Body of pancreas (tissue), 4 donors: ENCODE data around the gene PREX1. TPM values are rescaled to one million over a fixed set of nuclear protein-coding genes. Genes with fewer than 3 reads are reported as not detected.

ENCODE experiments used
- ATAC-seq: fragments of 150-250 bp; one replicate; pipeline ENCODE4 v1.9.1; 2016
- DNase-seq, 4 donors: peaks; one replicate each; pipeline ENCODE4 v3.0.0-alpha.2; 2019
- H3K27ac ChIP-seq, 4 donors: fragments of 200-600 bp; sonication (generic); 1 replicate in 3 of 4; 2 replicates in 1 of 4; pipeline versions ENCODE4 v1.5.1 to v1.6.1; 2016 to 2019; ENCODE audit warnings: mild to moderate bottlenecking in 1 of 4, mixed read lengths in 1 of 4, moderate library complexity in 1 of 4
- H3K27me3 ChIP-seq, 2 donors: fragments of 200-600 bp; sonication (generic); one replicate each; pipeline ENCODE4 v1.6.0; 2016; ENCODE audit warnings: mild to moderate bottlenecking in 1 of 2
- H3K36me3 ChIP-seq, 2 donors: fragments of 200-600 bp; sonication (generic); replicated peaks in 1 of 2; 2 replicates each; pipeline ENCODE4 v1.5.1; 2016; ENCODE audit warnings: low read depth in 2 of 2; ENCODE audit not compliant: insufficient read depth in 1 of 2
- H3K4me1 ChIP-seq: fragments of 200-600 bp; sonication (generic); one replicate; pipeline ENCODE4 v1.6.0; 2016
- H3K4me3 ChIP-seq, 2 donors: fragments of 200-600 bp; sonication (generic); 1 replicate in 1 of 2; 2 replicates in 1 of 2; pipeline ENCODE4 v1.5.1; 2016 to 2019
- H3K9me3 ChIP-seq, 3 donors: fragments of 200-600 bp; sonication (generic); 1 replicate in 2 of 3; 2 replicates in 1 of 3; pipeline ENCODE4 v1.5.1; 2016
- CTCF ChIP-seq, 7 experiments: fragments of 450-650 bp in 4 of 7; fragments of 200-600 bp in 3 of 7; sonication (generic) in 3 of 7; IDR thresholded peaks; one replicate each; pipeline ENCODE4 v1.5.1; 2016 to 2019; ENCODE audit warnings: antibody characterized with exemption in 7 of 7
- POLR2A ChIP-seq, 3 donors: fragments of 450-650 bp; IDR thresholded peaks; one replicate each; pipeline ENCODE4 v1.6.1; 2016; ENCODE audit warnings: antibody characterized with exemption in 3 of 3, mild to moderate bottlenecking in 2 of 3
- WGBS, 2 donors: methylation state at CpG; one replicate each; pipeline ENCODE4 v1.1.5; 2017; 5-methylcytosine and 5-hydroxymethylcytosine counted together
- intact Hi-C: fragments of 100-400 bp; cut with DNase I; formaldehyde crosslinking; loops from one replicate; pipeline ENCODE4 v1.15.1; 2023
- total RNA-seq, 2 donors: library from RNA; depleted of rRNA; stranded (reverse); fragments of >200 nt; gene quantifications; one replicate each; pipeline ENCODE4 v1.1.0, GENCODE V29; 2016

PREX1 gene
- total RNA-seq, 2 donors from 2014 or later, result 9.1 to 14.5 TPM

GRCh38 chr20:48736636-48737035 lies 91.2 kb downstream of the PREX1 start:
- H3K4me1 ChIP-seq, result no peaks in the 10 kb centered on the region
- no peaks in the 10 kb centered on the region for H3K27me3 ChIP-seq
- no peak for ATAC-seq
- no peaks in the 10 kb centered on the region for H3K9me3 ChIP-seq
- no peak for DNase-seq
- intact Hi-C loops, result no loop called here
- TF ChIP-seq POLR2A (IDR thresholded peaks at IDR 0.05), result no peak
- no peak for TF ChIP-seq CTCF (IDR thresholded peaks at IDR 0.05)
- 82 to 100% methylated on average over 1 to 2 of the region's 2 CpGs for WGBS, 2 donors
- no peak overlapping the region for H3K4me3 ChIP-seq
- H3K36me3 ChIP-seq, result no peaks in the 10 kb centered on the region
- H3K27ac ChIP-seq, result no peak overlapping the region

- Histone ChIP-seq H3K9me3 (no peaks in the 10 kb centered on the region), H3K36me3 (no peaks in the 10 kb centered on the region), H3K4me3 (no peak overlapping the region), H3K27ac (no peak overlapping the region), H3K4me1 (no peaks in the 10 kb centered on the region), H3K27me3 (no peaks in the 10 kb centered on the region)
- TF ChIP-seq POLR2A (IDR thresholded peaks at IDR 0.05) (no peak), CTCF (IDR thresholded peaks at IDR 0.05) (no peak)
- DNase-seq (no peak), ATAC-seq (no peak)
- intact Hi-C loops, result no loop called here
These were observed 91.6 kb downstream of the PREX1 start for GRCh38 chr20:48736231-48736630.

- no peaks in the 10 kb centered on the region for H3K36me3 ChIP-seq
- ATAC-seq, result no peak
- no peak for DNase-seq
- intact Hi-C loops, result no loop called here
- 64 to 83% methylated on average over 5 of the region's 5 CpGs for WGBS, 2 donors
- H3K4me1 ChIP-seq, result no peaks in the 10 kb centered on the region
- H3K27ac ChIP-seq, result no peak overlapping the region
- H3K9me3 ChIP-seq, result no peaks in the 10 kb centered on the region
- no peak for TF ChIP-seq CTCF (IDR thresholded peaks at IDR 0.05)
- no peak overlapping the region for H3K4me3 ChIP-seq
- H3K27me3 ChIP-seq, result no peaks in the 10 kb centered on the region
These were observed 92.7 kb downstream of the PREX1 start for GRCh38 chr20:48735112-48735511.

- Histone ChIP-seq H3K4me3 (no peak overlapping the region), H3K9me3 (no peaks in the 10 kb centered on the region), H3K27ac (no peak overlapping the region), H3K27me3 (no peaks in the 10 kb centered on the region), H3K36me3 (no peaks in the 10 kb centered on the region), H3K4me1 (no peaks in the 10 kb centered on the region)
- intact Hi-C loops, result no loop called here
- TF ChIP-seq POLR2A (IDR thresholded peaks at IDR 0.05), result no peak
- DNase-seq (no peak), ATAC-seq (no peak)
- 94 to 95% methylated on average over 10 of the region's 10 CpGs for WGBS, 2 donors
These were observed 93.6 kb downstream of the PREX1 start for GRCh38 chr20:48734104-48734749.

GRCh38 chr20:48733296-48733790 lies 94.5 kb downstream of the PREX1 start:
- TF ChIP-seq CTCF (IDR thresholded peaks at IDR 0.05) (no peak), POLR2A (IDR thresholded peaks at IDR 0.05) (no peak)
- Histone ChIP-seq H3K4me3 (no peak overlapping the region), H3K9me3 (no peaks in the 10 kb centered on the region), H3K4me1 (no peaks in the 10 kb centered on the region), H3K27me3 (no peaks in the 10 kb centered on the region), H3K27ac (no peak overlapping the region), H3K36me3 (no peaks in the 10 kb centered on the region)
- WGBS, 2 donors, result 84% methylated on average over 2 to 3 of the region's 3 CpGs
- ATAC-seq, result no peak
- intact Hi-C loops, result no loop called here
- no peak for DNase-seq
